WTC11 (cell line): Measurements from ENCODE around the gene PALB2.

ENCODE experiments used
- JUN ChIP-seq: sonication (generic); formaldehyde crosslinking; IDR thresholded peaks from 2 replicates; pipeline ENCODE4 v1.8.0; 2023; ENCODE audit warnings: mild to moderate bottlenecking, missing genetic modification reagents
- NR3C1 ChIP-seq: sonication (generic); formaldehyde crosslinking; conservative IDR thresholded peaks from 2 replicates; pipeline ENCODE4 v1.8.1; 2023; ENCODE audit warnings: low read depth, mild to moderate bottlenecking, missing genetic modification reagents
- ZNF138 ChIP-seq: sonication (generic); formaldehyde crosslinking; conservative IDR thresholded peaks from 2 replicates; pipeline ENCODE4 v1.8.1; 2022; ENCODE audit warnings: mild to moderate bottlenecking, moderate library complexity, missing genetic modification reagents
- ZNF416 ChIP-seq: fragments of 250-450 bp; sonication (Bioruptor Pico); IDR thresholded peaks from 2 replicates; pipeline ENCODE4 v1.9.0; 2021; ENCODE audit warnings: mild to moderate bottlenecking, inconsistent platforms
- TF ChIP-seq, protein P1 (sequence below): sonication (generic); formaldehyde crosslinking; IDR thresholded peaks from 2 replicates; pipeline ENCODE4 v1.8.0; 2022; ENCODE audit warnings: mild to moderate bottlenecking, missing genetic modification reagents
- TF ChIP-seq, protein P2 (sequence below): sonication (generic); formaldehyde crosslinking; conservative IDR thresholded peaks from 2 replicates; pipeline ENCODE4 v1.8.1; 2023; ENCODE audit warnings: mild to moderate bottlenecking, low read depth, missing genetic modification reagents, moderate library complexity
- TF ChIP-seq, protein P3 (sequence below): fragments of 200-600 bp; IDR thresholded peaks from 2 replicates; pipeline ENCODE4 v1.8.0; 2022; ENCODE audit warnings: antibody characterized with exemption

DNA sequence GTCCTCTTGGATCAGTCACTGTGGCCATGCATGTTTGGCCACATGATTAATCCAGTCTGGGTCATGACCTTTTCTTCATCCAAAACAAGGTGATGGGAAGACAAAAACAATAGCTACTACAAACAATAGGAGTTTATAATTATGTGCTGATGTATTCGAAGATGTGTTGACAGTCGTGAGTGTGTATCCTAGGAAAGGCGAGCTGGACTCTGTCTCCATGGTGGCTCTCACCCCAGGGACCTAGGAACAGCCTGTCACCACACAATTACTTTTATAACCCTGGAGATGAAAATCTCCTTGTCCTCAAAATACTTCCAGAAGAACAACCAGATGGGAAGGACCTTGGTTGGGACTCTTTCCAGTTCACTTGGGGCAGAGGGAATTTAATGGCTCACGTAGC is 27.8 kb upstream of the PALB2 start:
- TF ChIP-seq ZNF416 (CRISPR knock-in tag): no peak
- TF ChIP-seq, protein P1, sequence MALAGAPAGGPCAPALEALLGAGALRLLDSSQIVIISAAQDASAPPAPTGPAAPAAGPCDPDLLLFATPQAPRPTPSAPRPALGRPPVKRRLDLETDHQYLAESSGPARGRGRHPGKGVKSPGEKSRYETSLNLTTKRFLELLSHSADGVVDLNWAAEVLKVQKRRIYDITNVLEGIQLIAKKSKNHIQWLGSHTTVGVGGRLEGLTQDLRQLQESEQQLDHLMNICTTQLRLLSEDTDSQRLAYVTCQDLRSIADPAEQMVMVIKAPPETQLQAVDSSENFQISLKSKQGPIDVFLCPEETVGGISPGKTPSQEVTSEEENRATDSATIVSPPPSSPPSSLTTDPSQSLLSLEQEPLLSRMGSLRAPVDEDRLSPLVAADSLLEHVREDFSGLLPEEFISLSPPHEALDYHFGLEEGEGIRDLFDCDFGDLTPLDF (CRISPR knock-in tag): no peak
- TF ChIP-seq ZNF138 (CRISPR knock-in tag): no peak
- TF ChIP-seq, protein P2, sequence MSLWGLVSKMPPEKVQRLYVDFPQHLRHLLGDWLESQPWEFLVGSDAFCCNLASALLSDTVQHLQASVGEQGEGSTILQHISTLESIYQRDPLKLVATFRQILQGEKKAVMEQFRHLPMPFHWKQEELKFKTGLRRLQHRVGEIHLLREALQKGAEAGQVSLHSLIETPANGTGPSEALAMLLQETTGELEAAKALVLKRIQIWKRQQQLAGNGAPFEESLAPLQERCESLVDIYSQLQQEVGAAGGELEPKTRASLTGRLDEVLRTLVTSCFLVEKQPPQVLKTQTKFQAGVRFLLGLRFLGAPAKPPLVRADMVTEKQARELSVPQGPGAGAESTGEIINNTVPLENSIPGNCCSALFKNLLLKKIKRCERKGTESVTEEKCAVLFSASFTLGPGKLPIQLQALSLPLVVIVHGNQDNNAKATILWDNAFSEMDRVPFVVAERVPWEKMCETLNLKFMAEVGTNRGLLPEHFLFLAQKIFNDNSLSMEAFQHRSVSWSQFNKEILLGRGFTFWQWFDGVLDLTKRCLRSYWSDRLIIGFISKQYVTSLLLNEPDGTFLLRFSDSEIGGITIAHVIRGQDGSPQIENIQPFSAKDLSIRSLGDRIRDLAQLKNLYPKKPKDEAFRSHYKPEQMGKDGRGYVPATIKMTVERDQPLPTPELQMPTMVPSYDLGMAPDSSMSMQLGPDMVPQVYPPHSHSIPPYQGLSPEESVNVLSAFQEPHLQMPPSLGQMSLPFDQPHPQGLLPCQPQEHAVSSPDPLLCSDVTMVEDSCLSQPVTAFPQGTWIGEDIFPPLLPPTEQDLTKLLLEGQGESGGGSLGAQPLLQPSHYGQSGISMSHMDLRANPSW (CRISPR knock-in tag): no peak
- TF ChIP-seq, protein P3, sequence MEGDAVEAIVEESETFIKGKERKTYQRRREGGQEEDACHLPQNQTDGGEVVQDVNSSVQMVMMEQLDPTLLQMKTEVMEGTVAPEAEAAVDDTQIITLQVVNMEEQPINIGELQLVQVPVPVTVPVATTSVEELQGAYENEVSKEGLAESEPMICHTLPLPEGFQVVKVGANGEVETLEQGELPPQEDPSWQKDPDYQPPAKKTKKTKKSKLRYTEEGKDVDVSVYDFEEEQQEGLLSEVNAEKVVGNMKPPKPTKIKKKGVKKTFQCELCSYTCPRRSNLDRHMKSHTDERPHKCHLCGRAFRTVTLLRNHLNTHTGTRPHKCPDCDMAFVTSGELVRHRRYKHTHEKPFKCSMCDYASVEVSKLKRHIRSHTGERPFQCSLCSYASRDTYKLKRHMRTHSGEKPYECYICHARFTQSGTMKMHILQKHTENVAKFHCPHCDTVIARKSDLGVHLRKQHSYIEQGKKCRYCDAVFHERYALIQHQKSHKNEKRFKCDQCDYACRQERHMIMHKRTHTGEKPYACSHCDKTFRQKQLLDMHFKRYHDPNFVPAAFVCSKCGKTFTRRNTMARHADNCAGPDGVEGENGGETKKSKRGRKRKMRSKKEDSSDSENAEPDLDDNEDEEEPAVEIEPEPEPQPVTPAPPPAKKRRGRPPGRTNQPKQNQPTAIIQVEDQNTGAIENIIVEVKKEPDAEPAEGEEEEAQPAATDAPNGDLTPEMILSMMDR: no peak
- no peak for TF ChIP-seq JUN (CRISPR knock-in tag)
- TF ChIP-seq NR3C1: no peak
